Ishikawa (cell line): ENCODE measurements around the gene TRAPPC3L.

Experiments used
- CEBPB ChIP-seq: IDR thresholded peaks from 2 replicates; pipeline ENCODE4 v1.6.1; 2012
- CREB1 ChIP-seq: IDR thresholded peaks from 2 replicates; pipeline ENCODE4 v1.6.1; 2012; ENCODE audit warnings: low read depth
- EGR1 ChIP-seq: IDR thresholded peaks from 2 replicates; pipeline ENCODE4 v1.6.1; 2012
- EP300 ChIP-seq: IDR thresholded peaks from 2 replicates; pipeline ENCODE4 v1.6.1; 2012; ENCODE audit warnings: borderline replicate concordance
- FOXM1 ChIP-seq: IDR thresholded peaks from 2 replicates; pipeline ENCODE4 v1.6.1; 2012; ENCODE audit warnings: low read depth, borderline replicate concordance
- MAX ChIP-seq: IDR thresholded peaks from 2 replicates; pipeline ENCODE4 v1.6.1; 2012
- NFIC ChIP-seq: IDR thresholded peaks from 2 replicates; pipeline ENCODE4 v1.6.1; 2012
- RAD21 ChIP-seq: IDR thresholded peaks from 2 replicates; pipeline ENCODE4 v1.6.1; 2012; ENCODE audit warnings: low read depth
- REST ChIP-seq: IDR thresholded peaks from 2 replicates; pipeline ENCODE4 v1.6.1; 2012; ENCODE audit warnings: low read depth, mild to moderate bottlenecking
- TAF1 ChIP-seq: IDR thresholded peaks from 2 replicates; pipeline ENCODE4 v1.6.1; 2012; ENCODE audit warnings: low read depth, mild to moderate bottlenecking
- TCF12 ChIP-seq: IDR thresholded peaks from 2 replicates; pipeline ENCODE4 v1.6.1; 2012; ENCODE audit warnings: low read depth
- TEAD4 ChIP-seq: IDR thresholded peaks from 2 replicates; pipeline ENCODE4 v1.6.1; 2012
- USF1 ChIP-seq: IDR thresholded peaks from 2 replicates; pipeline ENCODE4 v1.6.1; 2012
- YY1 ChIP-seq: IDR thresholded peaks from 2 replicates; pipeline ENCODE4 v1.6.1; 2012; ENCODE audit warnings: low read depth
- ZBTB7A ChIP-seq: IDR thresholded peaks from 2 replicates; pipeline ENCODE4 v1.6.1; 2012; ENCODE audit warnings: low read depth

TRAPPC3L gene

GRCh38 chr6:116456106-116456505 is 89.4 kb downstream of the TRAPPC3L start:
- no peak for TF ChIP-seq RAD21
- no peak for TF ChIP-seq NFIC
- TF ChIP-seq CEBPB = no peak
- TF ChIP-seq TEAD4 = no peak
- no peak for TF ChIP-seq YY1
- TF ChIP-seq FOXM1 = no peak
- TF ChIP-seq ZBTB7A = no peak
- no peak for TF ChIP-seq TCF12

GRCh38 chr6:116452531-116452930 is 93.0 kb downstream of the TRAPPC3L start:
- TF ChIP-seq MAX (no peak), CEBPB (no peak), TAF1 (no peak), ZBTB7A (no peak), EP300 (no peak), FOXM1 (no peak), CREB1 (no peak), EGR1 (no peak), USF1 (no peak), NFIC (no peak), TEAD4 (no peak)

GRCh38 chr6:116451916-116452315 is 93.6 kb downstream of the TRAPPC3L start:
- TF ChIP-seq EP300 (no peak), TEAD4 (no peak), REST (no peak), EGR1 (no peak), CEBPB (no peak), RAD21 (no peak), FOXM1 (no peak), CREB1 (no peak)

GRCh38 chr6:116450769-116451740 is 94.4 kb downstream of the TRAPPC3L start:
- no peak for TF ChIP-seq EP300
- no peak for TF ChIP-seq REST
- no peak for TF ChIP-seq TAF1
- no peak for TF ChIP-seq RAD21
- TF ChIP-seq CEBPB = no peak
- TF ChIP-seq MAX = no peak
- no peak for TF ChIP-seq TEAD4
- no peak for TF ChIP-seq FOXM1
- no peak for TF ChIP-seq YY1
- no peak for TF ChIP-seq NFIC
- no peak for TF ChIP-seq EGR1
- TF ChIP-seq CREB1 = no peak
- no peak for TF ChIP-seq TCF12
- no peak for TF ChIP-seq USF1
- no peak for TF ChIP-seq ZBTB7A

GRCh38 chr6:116450185-116450710 is 95.2 kb downstream of the TRAPPC3L start:
- TF ChIP-seq FOXM1 = no peak
- TF ChIP-seq EGR1 = no peak
- TF ChIP-seq CEBPB = no peak
- TF ChIP-seq NFIC = no peak
- no peak for TF ChIP-seq TAF1
- no peak for TF ChIP-seq YY1
- TF ChIP-seq TCF12 = no peak
- no peak for TF ChIP-seq ZBTB7A
- TF ChIP-seq EP300 = no peak
- no peak for TF ChIP-seq RAD21
- no peak for TF ChIP-seq MAX
- TF ChIP-seq CREB1 = no peak
- TF ChIP-seq REST = no peak
- TF ChIP-seq USF1 = no peak
- no peak for TF ChIP-seq TEAD4
